GM18507 (cell line): Measurements from ENCODE around the gene PPP2R1B.
A peak's percentile ranks its signal among the peaks of the same experiment; 100 is the strongest.

Experiments used
- DNase-seq: peaks from one replicate; pipeline ENCODE4 v3.0.0; 2011; ENCODE audit warnings: low read depth; ENCODE audit not compliant: insufficient read length; ENCODE audit errors: extremely low spot score
- FAIRE-seq: peaks from 2 replicates; lab custom pipeline; 2011; peaks lifted over from hg19 to GRCh38; lab: Jason Lieb, UNC

PPP2R1B gene

DNA sequence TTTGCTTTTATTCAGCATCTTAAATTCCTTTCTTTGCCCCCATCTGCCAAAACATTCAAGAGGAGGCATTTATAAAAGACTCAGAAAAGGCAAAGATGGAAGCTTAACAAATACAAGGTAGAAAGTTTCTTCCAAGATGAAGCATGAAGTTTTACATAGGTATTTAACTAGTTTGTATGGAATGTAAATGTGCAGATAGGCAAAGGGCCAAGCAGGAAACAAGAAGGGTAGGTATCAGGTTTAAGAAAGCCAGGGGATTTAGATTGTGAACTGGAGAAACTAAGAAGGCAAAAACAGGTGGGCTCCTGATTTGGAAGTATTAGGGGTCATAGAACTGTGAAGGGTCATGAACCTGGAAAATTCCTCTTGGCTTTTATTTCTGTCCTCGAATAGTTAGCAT, 62.6 kb downstream of the PPP2R1B start:
- DNase-seq = no peak
- no peak for FAIRE-seq

DNA sequence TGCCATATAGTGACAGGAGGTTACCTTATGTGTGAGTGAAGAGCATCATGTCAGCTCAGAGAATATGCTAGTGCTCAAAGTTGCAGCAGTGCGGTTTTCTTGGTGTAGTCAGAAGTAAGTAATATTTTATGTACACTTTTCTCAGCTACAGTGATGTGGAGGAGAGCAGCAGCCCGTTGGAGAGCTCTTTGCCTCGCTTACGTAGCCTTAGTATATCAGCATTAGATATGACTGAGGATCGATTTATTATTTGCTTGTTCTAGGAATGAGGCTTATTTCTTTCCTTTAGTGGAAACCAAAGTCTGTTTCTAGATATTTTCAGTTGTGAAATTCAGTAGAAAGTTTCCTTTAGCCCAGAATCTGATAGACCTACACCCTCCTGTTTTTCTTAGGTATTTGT, 63.6 kb downstream of the PPP2R1B start:
- FAIRE-seq = no peak
- no peak for DNase-seq

DNA sequence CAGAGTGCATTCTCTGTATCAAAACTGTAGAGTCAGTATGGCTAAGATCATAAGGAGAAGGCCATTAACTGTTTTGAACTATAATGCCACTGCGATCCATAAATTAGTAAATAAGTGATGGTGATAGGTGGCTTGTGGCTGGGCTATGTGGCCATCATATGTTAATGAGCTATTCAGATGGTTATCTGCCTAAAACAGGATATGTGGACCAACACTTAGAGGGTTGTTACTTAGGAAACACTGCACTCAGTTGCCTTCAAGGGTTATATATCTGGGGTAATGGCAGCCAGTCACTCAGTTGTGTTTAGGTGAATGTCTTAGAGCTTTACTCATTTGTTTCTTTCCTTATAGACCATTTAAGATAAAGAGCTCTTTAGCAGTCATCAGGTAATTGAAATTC, 66.0 kb downstream of the PPP2R1B start:
- FAIRE-seq = no peak
- DNase-seq = no peak

DNA sequence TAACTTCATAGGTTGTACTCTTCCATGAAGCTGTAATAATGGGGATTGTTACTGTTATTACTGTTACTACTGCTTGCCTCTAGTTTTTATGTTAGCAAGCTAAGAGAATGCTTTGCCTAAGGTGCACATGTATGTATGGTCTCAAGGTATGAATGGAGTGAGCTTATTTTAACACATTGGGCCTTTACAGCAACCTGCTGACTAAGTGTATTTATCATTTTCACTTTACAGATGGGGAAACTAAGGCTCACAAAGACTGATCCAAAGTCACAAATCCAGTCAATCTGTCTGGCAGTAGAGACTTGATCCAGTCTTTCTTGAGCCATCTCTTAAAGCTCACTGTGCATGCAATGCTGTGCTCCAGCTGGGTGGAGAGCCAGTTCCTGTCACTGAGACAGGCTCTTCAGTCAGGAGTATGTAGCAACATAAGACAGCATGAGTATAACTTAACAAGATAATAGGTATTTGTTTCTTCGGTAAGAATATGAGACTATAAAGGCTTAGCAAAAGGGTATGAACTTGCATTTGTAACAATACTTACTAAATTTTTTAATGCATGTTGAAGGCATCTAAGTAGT, 66.5 kb downstream of the PPP2R1B start:
- DNase-seq = no peak
- FAIRE-seq = no peak

DNA sequence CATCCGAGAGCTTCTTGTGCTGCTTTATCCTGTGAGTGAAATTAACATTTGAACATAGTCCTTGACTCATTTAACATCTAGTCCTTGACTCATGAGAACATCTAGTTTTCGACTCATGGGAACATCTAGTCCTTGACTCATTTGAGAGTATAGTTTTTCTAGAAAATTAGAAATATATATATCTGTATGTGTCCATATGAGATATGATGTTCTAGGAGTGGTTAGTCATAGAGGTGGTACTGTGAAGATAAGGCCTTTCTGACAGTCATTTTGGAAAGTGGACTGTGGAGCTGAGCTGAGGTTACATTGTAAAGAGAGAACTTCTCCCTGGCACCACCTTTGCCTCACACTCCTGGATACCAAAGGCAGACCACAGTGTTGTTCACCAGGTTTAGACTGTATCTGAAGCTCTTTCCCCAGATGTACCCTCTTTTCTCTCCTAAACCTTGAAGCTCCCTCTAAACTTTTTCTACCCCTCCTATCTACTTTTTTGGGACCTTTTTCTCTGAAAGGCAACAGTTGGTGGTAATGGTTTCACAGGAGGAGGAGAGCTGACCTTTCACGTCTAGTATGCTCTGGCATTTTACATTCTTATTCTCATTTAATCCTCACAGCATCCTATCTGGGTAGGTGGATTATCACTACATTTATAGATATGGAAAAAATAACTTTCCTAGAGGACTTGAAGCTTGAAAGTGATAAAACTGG, 67.2 kb downstream of the PPP2R1B start:
- DNase-seq = no peak
- FAIRE-seq = no peak

DNA sequence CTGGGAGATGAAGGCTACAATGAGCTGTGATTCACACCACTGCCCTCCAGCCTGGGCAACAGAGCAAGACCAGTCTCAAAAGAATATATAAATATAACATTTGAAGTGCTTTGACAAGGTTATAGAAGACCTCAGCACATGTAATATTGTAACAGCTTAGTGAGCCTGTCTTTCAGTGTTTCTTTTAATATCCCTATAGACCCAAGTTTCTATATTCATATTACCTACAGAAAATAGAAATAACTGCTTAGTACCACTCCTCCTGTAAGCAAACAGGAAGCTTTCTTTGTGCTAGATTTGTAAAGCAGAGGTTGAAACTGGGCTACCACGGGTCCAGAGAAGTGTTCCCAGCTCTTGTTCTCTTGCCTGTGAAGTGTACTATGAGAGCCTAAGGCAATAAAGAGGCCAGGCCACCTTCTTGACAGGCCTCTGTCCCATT, 68.2 kb downstream of the PPP2R1B start:
- FAIRE-seq (peak; percentile 61), DNase-seq (no peak)

DNA sequence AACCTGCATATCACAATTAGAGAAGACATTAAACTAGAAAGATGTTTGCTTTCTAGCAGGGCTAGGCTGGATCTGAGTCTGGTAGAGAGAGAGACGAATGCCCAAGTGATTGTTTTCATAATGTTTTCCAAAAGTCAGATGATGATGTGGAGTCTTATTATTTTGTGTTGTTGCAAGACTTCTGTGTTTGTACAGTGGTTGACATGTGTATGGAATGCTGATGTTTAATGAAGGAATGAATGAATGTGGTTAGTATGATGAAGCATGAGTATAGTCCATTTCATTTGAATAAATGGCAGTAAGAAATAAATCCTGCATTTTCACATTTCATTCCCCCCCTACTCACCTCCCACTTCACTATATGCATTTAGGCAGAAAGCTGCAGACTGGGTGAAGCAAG, 69.6 kb downstream of the PPP2R1B start:
- no peak for FAIRE-seq

DNA sequence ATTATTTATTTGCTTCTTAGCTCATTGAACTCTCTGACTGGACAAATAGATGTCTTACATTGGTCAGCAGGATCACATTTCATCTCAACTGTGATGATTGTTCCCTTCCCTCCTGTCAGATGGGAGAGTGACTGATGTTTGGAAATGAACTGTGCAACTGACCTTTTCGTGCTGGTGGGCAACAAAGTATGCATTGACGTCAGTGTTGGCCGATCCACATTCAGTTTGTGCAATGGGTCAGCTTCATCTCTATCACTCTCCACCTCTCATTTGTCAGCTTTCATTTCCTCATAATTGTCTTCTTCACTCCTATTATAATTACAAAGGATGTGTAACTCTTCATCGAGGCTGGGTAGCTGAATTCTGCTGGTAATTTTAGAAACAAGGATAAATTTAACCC, 71.3 kb downstream of the PPP2R1B start:
- FAIRE-seq = no peak
- no peak for DNase-seq

More for the DNA sequence above, 69.6 kb downstream of the PPP2R1B start:
- no peak for DNase-seq

DNA sequence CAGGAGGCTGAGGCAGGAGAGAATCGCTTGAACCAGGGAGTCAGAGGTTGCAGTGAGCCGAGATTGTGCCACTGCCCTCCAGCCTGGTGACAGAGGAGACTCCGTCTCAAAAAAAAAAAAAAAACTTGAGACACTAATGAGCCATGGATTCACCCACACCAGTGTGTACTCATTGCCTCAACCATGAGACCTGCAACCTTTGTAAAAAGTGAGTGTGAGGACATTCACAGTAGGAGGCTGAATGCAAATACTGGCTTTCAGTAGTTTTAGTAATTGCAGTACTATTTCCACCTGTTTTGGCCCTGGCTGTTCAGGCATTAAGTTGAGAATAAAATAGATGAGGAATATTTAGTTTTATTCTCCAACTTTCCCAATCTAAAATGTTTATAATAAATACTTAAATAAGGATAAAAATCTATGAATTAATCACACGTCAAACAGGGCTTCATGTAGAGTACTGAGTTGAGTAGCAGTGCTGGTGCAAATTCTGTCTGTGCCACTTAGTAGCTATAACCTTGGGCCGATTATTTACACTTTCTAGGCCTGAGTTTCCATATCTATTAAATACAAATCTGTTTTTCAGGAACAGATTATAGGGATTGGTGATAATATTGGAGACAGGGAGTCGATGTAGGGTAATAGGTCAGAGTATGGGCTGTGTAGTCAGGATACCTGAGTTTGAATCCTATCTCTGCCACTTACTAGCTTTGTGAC, 72.8 kb downstream of the PPP2R1B start:
- DNase-seq (no peak), FAIRE-seq (no peak)

DNA sequence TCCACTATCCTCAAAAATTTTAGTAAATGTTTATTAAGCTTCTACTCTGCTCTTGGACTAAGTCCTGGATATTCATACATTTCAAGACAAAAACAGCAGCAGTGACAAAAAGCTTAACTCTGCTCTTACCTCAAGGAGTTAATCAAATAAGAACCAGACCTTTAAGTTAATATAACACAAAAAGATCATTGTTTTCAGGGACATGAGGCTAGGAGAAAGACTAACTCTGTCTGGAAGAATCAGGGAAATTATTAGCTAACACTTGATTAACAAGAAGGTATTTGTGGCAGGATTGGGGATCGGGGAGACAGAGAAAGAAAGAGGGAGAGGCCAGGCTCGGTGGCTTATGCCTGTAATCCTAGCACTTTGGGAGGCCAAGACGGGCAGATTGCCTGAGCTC, 74.4 kb downstream of the PPP2R1B start:
- DNase-seq = no peak
- FAIRE-seq = no peak

DNA sequence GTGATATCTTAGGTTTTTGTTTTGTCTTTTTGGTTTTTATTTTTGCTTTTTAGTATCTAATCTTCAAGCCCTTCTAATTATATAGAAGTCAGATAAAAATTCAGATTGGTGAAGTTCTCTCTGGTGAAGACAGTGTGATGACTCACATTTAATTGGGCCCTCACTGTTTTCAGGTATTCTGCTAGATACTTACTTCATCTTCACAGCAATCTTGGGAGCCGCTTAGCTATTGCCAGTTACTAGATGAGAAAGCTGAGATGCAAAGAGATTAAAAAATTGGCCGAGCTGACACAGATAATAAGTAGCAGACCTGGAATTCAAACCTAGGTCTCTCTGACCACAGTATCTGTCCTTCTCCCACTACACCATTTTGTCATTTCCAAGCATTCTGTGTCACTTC, 75.0 kb downstream of the PPP2R1B start:
- DNase-seq (no peak), FAIRE-seq (no peak)

DNA sequence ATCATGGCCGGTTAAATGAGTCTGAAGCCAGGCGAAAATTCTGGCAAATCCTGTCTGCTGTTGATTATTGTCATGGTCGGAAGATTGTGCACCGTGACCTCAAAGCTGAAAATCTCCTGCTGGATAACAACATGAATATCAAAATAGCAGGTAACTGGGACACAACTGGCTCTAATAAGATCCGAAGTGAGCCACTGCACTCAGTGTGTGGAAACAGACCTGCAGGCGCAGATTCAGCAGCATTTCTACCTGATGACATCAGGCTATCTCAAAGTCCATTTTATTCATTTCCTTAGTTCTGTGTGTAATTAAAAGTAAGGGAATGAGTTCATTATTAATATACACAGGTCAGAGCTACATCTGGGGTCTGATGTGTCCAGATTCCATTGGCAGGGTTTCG, 78.2 kb downstream of the PPP2R1B start:
- FAIRE-seq (no peak), DNase-seq (no peak)

DNA sequence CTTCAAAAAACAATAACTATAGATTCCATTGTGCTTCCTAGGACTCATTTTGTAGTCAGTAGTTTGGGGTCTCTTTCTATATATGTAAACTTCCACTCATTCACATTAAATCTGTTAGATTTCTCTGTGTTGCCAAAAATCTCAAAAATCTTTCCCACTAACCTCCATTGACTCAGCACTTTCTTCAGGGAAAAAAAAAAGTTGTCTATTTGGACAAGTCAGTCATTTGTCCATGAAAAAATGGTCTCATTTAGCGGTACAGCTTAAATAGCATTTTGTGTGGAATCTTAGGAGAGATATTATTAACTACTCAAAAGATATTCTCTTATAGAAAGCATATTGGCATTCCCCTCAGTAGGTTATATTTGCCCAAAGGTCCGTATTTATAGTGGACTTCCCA, 81.9 kb downstream of the PPP2R1B start:
- DNase-seq = no peak
- no peak for FAIRE-seq

DNA sequence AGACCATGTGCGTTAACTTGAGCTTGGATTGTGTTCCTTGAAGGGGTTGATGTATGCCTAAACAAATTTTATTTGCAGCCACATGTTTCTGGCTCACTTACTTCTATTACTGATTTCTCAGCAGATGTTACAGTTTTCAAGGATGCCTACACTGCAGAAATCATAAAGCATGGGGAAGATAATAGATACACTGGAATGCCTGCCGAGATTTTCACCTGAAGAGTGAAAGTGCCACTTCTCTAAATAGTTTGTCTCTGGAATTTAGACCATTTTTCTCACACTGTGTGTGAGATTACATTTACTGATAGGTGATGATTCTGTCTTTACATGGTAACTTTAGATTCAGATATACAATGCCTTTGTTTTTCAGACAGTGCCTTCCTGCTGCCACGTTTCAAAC, 82.4 kb downstream of the PPP2R1B start:
- FAIRE-seq (no peak), DNase-seq (no peak)

DNA sequence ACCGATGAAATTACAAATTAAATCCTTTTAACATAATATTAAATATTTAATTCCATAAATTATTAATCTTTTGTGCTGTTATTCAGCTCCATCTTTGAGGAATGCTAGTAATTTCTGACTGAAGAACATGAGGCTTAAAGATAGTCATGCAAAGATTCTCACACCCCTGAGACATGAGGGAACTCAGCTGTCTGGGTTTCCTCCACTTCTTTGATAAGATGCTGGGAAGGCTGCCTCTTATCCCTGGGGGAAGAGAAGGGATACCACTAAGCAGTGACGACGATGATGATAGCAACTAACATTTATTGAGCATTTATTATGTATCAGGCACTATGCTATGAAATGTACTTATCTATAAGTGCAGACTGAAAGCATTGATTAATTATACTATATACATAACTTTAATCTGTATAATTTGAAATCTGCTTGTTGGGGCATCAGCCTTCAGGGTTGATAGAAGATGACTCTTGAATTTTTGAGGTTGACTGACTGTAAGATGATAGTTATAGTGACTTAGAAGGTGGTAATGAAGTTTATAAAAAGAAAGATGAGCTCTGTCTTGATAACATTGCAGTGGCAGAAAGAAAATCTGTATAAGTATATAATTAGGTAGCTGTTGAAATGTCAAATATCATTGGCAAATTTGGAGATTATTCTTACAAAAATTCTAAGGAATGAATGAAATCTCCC, 85.6 kb downstream of the PPP2R1B start:
- DNase-seq = no peak
- no peak for FAIRE-seq
